A549 (cell line): Measurements from ENCODE around the gene CUL9. TPM values are rescaled to one million over a fixed set of nuclear protein-coding genes. Genes with fewer than 3 reads are reported as not detected.

Experiments used
- ATAC-seq, 2 experiments: fragments of 200-7000 bp in 1 of 2; fragments of >200 bp in 1 of 2; cut with Nextera tagmentation in 1 of 2; cut with Tn5 transposase in 1 of 2; 3 replicates each; pipeline versions ENCODE4 v1.8.0 to v1.9.1; 2018 to 2020; ENCODE audit warnings: mild to moderate bottlenecking in 1 of 2, moderate library complexity in 1 of 2
- CTCF ChIA-PET: fragments of 300-600 bp; sonication (Branson Sonifier 250); formaldehyde crosslinking; extraction: SDS; loops from one replicate; lab custom pipeline; 2021; ENCODE audit warnings: antibody characterized with exemption, inconsistent platforms; lab: Yijun Ruan, JAX
- POLR2A ChIA-PET: fragments of 350-600 bp; formaldehyde crosslinking; extraction: SDS; loops from one replicate; lab custom pipeline; 2021; ENCODE audit warnings: antibody characterized with exemption, inconsistent platforms; lab: Yijun Ruan, JAX
- DNase-seq, 2 experiments: peaks; one replicate each; pipeline versions ENCODE4 v3.0.0 to v3.0.0-alpha.2; 2011 to 2016; ENCODE audit warnings: low read depth in 1 of 2, low spot score in 1 of 2
- FAIRE-seq: peaks from 2 replicates; lab custom pipeline; 2011; peaks lifted over from hg19 to GRCh38; lab: Jason Lieb, UNC
- H3K27ac ChIP-seq, 2 experiments: fragments of >200 bp; sonication (Bioruptor Twin); formaldehyde crosslinking; 3 replicates each; pipeline ENCODE4 v1.5.1; 2016 to 2017
- H3K4me1 ChIP-seq: fragments of >200 bp; sonication (Bioruptor Twin); formaldehyde crosslinking; 3 replicates; pipeline ENCODE4 v1.6.1; 2016
- H3K4me2 ChIP-seq: fragments of >200 bp; sonication (Bioruptor Twin); formaldehyde crosslinking; 3 replicates; pipeline ENCODE4 v1.6.1; 2016
- H3K4me3 ChIP-seq: fragments of >200 bp; sonication (Bioruptor Twin); formaldehyde crosslinking; 3 replicates; pipeline ENCODE4 v1.5.1; 2016
- H3K9me3 ChIP-seq: fragments of >200 bp; sonication (Bioruptor Twin); formaldehyde crosslinking; 3 replicates; pipeline ENCODE4 v1.6.1; 2016
- BCL3 ChIP-seq: fragments of >200 bp; sonication (Bioruptor Twin); formaldehyde crosslinking; IDR thresholded peaks from 3 replicates; pipeline ENCODE4 v1.6.1; 2016
- BHLHE40 ChIP-seq: IDR thresholded peaks from 2 replicates; pipeline ENCODE4 v1.6.1; 2012; ENCODE audit warnings: low read depth, low read length, inconsistent platforms
- CHD4 ChIP-seq: fragments of 200-600 bp; sonication (generic); IDR thresholded peaks from 2 replicates; pipeline ENCODE4 v1.6.1; 2016; ENCODE audit warnings: antibody characterized with exemption, mild to moderate bottlenecking, borderline replicate concordance
- EP300 ChIP-seq, 2 experiments: fragments of >200 bp; sonication (Bioruptor Twin); formaldehyde crosslinking; IDR thresholded peaks; 2 replicates in 1 of 2; 3 replicates in 1 of 2; pipeline ENCODE4 v1.6.1; 2016 to 2017
- FOSL2 ChIP-seq, 2 experiments: fragments of 450-650 bp in 1 of 2; fragments of >200 bp in 1 of 2; sonication (Bioruptor Twin) in 1 of 2; formaldehyde crosslinking; IDR thresholded peaks; 2 replicates each; pipeline versions ENCODE4 v1.5.0 to v1.6.1; 2016 to 2020; ENCODE audit warnings: mild to moderate bottlenecking in 1 of 2, moderate library complexity in 1 of 2
- HEYL ChIP-seq: fragments of 250-450 bp; sonication (Bioruptor Pico); IDR thresholded peaks from 2 replicates; pipeline ENCODE4 v1.8.0; 2021; ENCODE audit warnings: mild to moderate bottlenecking, moderate library complexity
- HOXB13 ChIP-seq: fragments of 250-450 bp; sonication (Bioruptor Pico); IDR thresholded peaks from 2 replicates; pipeline ENCODE4 v1.5.0; 2020; ENCODE audit warnings: low read depth, mild to moderate bottlenecking, moderate library complexity
- MYC ChIP-seq: IDR thresholded peaks from 2 replicates; pipeline ENCODE4 v1.6.1; 2012; ENCODE audit warnings: mild to moderate bottlenecking, inconsistent platforms, low read length, improper control_type of control experiment, borderline replicate concordance
- NFE2L2 ChIP-seq: fragments of 150-350 bp; conservative IDR thresholded peaks from 2 replicates; pipeline ENCODE4 v1.6.1; 2014; ENCODE audit warnings: low read length
- NR3C1 ChIP-seq: fragments of >200 bp; sonication (Bioruptor Twin); formaldehyde crosslinking; IDR thresholded peaks from 3 replicates; pipeline ENCODE4 v1.6.1; 2017
- PHF8 ChIP-seq: fragments of 200-600 bp; sonication (generic); IDR thresholded peaks from 2 replicates; pipeline ENCODE4 v1.6.1; 2016; ENCODE audit warnings: low read depth, mild to moderate bottlenecking, antibody characterized with exemption, moderate library complexity, borderline replicate concordance
- RAD21 ChIP-seq, 2 experiments: fragments of >200 bp in 1 of 2; sonication (Bioruptor Twin) in 1 of 2; formaldehyde crosslinking in 1 of 2; IDR thresholded peaks in 1 of 2; conservative IDR thresholded peaks in 1 of 2; 2 replicates in 1 of 2; 3 replicates in 1 of 2; pipeline ENCODE4 v1.6.1; 2012 to 2018; ENCODE audit warnings: inconsistent platforms in 1 of 2
- RFX5 ChIP-seq: fragments of 450-650 bp; IDR thresholded peaks from 2 replicates; pipeline ENCODE4 v1.7.1; 2014; ENCODE audit warnings: antibody characterized with exemption, mild to moderate bottlenecking, moderate library complexity
- SMC3 ChIP-seq: fragments of >200 bp; sonication (Bioruptor Twin); formaldehyde crosslinking; IDR thresholded peaks from 3 replicates; pipeline ENCODE4 v1.6.1; 2018; ENCODE audit warnings: inconsistent platforms
- SREBF2 ChIP-seq: fragments of 450-650 bp; IDR thresholded peaks from 2 replicates; pipeline ENCODE4 v1.6.1; 2014; ENCODE audit warnings: mild to moderate bottlenecking, moderate library complexity
- TFCP2L1 ChIP-seq: fragments of 250-450 bp; sonication (Bioruptor Pico); IDR thresholded peaks from 2 replicates; pipeline ENCODE4 v1.5.0; 2021; ENCODE audit warnings: mild to moderate bottlenecking
- ZC3H11A ChIP-seq: fragments of 450-650 bp; IDR thresholded peaks from 2 replicates; pipeline ENCODE4 v1.6.1; 2014; ENCODE audit warnings: antibody characterized with exemption, mild to moderate bottlenecking
- ZFP36 ChIP-seq: fragments of 450-650 bp; IDR thresholded peaks from 2 replicates; pipeline ENCODE4 v1.6.1; 2014; ENCODE audit warnings: borderline replicate concordance; ENCODE audit not compliant: partially characterized antibody
- WGBS: methylation state at CpG from one replicate; pipeline ENCODE4 v1.1.6; 2017; ENCODE audit errors: missing lambda C conversion rate; 5-methylcytosine and 5-hydroxymethylcytosine counted together
- polyA plus RNA-seq, 4 experiments: library from polyadenylated mRNA; depleted of rRNA in 3 of 4; stranded (reverse); fragments of >200 nt; fragmentation: RNase III in 1 of 4; extraction: RNeasy Plus Mini Kit Qiagen cat#74134 plus additional on column Dnase treatment in 1 of 4; gene quantifications; 2 replicates in 3 of 4; 3 replicates in 1 of 4; pipeline ENCODE4 v1.2.3, GENCODE V29; 2011 to 2017
- TF ChIP-seq, protein P1 (sequence below): fragments of >200 bp; sonication (Bioruptor Twin); formaldehyde crosslinking; IDR thresholded peaks from 2 replicates; pipeline ENCODE4 v1.6.1; 2016
- TF ChIP-seq, protein P2 (sequence below): fragments of 250-450 bp; sonication (Bioruptor Pico); IDR thresholded peaks from 2 replicates; pipeline ENCODE4 v1.5.0; 2020; ENCODE audit warnings: low read depth, mild to moderate bottlenecking, moderate library complexity
- TF ChIP-seq, protein P3 (sequence below): fragments of 450-650 bp; IDR thresholded peaks from 2 replicates; pipeline ENCODE4 v1.6.1; 2014; ENCODE audit warnings: antibody characterized with exemption
- TF ChIP-seq, protein P4 (sequence below): fragments of 200-600 bp; sonication (generic); IDR thresholded peaks from 2 replicates; pipeline ENCODE4 v1.6.1; 2016; ENCODE audit warnings: antibody characterized with exemption, mild to moderate bottlenecking, moderate library complexity

The CUL9 gene
- polyA plus RNA-seq, 2 of the 4 experiments (the other 2 are of a cell fraction): 11.3 to 12.5 TPM

DNA sequence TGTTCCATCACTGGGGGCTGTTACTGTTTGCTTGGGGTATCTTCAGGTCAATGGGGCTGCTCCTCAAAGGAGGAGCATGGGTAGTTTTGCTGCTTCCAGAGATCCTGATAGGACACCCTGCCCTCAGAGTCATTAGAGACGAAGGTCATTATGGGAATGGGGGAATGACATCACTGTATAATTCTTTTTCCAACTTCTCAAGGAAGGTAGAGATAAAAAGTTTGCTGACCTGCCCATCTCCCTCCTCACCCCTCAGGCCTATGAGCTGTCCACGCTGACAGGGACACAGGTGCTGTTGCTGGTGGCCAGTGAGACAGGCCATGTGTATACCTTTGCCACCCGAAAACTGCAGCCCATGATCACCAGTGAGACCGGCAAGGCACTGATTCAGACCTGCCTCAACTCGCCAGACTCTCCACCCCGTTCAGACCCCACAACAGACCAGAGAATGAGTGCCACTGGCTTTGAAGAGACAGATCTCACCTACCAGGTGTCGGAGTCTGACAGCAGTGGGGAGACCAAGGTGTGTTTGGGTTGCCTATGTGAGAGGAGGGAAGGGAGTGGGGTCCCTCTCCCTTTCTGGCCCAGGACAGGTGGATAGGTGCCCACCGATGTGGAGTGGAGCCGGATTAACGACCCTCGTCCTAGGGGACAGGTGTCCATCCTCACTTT is 8.3 kb upstream of the CUL9 start:
- Histone ChIP-seq H3K4me2 (peak overlapping the region; percentile 93), H3K4me1 (peaks cover 30% of the 10 kb centered on the region), H3K27ac (peak overlapping the region; percentile 69 to 100; a peak in 5 of 6 replicates), H3K9me3 (no peaks in the 10 kb centered on the region), H3K4me3 (peak overlapping the region; percentile 92; the same call in 2 of the 3 replicates)
- DNase-seq (no peak), FAIRE-seq (no peak), ATAC-seq (no peak)
- CTCF ChIA-PET: interaction anchor here (1.4 kb wide), 1 partner anchor 56 kb away, joined by 3 read pairs; no protein-coding TSS in a partner anchor
- 81% methylated on average over 10 of the region's 11 CpGs for WGBS
- no peak for TF ChIP-seq NFE2L2
- TF ChIP-seq, protein P1, sequence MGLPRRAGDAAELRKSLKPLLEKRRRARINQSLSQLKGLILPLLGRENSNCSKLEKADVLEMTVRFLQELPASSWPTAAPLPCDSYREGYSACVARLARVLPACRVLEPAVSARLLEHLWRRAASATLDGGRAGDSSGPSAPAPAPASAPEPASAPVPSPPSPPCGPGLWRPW: no peak
- no peak for TF ChIP-seq HOXB13 (CRISPR knock-in tag)
- TF ChIP-seq TFCP2L1 (CRISPR knock-in tag): no peak
- TF ChIP-seq SREBF2: no peak
- TF ChIP-seq NR3C1: no peak
- TF ChIP-seq, protein P2, sequence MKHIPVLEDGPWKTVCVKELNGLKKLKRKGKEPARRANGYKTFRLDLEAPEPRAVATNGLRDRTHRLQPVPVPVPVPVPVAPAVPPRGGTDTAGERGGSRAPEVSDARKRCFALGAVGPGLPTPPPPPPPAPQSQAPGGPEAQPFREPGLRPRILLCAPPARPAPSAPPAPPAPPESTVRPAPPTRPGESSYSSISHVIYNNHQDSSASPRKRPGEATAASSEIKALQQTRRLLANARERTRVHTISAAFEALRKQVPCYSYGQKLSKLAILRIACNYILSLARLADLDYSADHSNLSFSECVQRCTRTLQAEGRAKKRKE (CRISPR knock-in tag): no peak
- no peak for TF ChIP-seq SMC3
- TF ChIP-seq, protein P3, sequence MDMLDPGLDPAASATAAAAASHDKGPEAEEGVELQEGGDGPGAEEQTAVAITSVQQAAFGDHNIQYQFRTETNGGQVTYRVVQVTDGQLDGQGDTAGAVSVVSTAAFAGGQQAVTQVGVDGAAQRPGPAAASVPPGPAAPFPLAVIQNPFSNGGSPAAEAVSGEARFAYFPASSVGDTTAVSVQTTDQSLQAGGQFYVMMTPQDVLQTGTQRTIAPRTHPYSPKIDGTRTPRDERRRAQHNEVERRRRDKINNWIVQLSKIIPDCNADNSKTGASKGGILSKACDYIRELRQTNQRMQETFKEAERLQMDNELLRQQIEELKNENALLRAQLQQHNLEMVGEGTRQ: no peak
- POLR2A ChIA-PET: interaction anchor here (0.7 to 1.1 kb wide), 3 partner anchors 47 to 190 kb away, joined by 3 to 4 read pairs (median 4); partner anchors contain the start of genes DNPH1 and PPP2R5D

GRCh38 chr6:43174263-43175112 is 7.5 kb upstream of the CUL9 start:
- FAIRE-seq (no peak), ATAC-seq (peak; percentile 73 to 80), DNase-seq (peak; percentile 96 to 98)
- ChIA-PET POLR2A (interaction anchor here (0.7 to 1.1 kb wide), 3 partner anchors 47 to 190 kb away, joined by 3 to 4 read pairs (median 4); partner anchors contain the start of genes DNPH1 and PPP2R5D), CTCF (interaction anchor here (0.6 to 1.6 kb wide), 8 partner anchors 11 to 364 kb away, joined by 3 to 5 read pairs (median 3); no protein-coding TSS in a partner anchor)
- H3K4me3 ChIP-seq: peak overlapping the region; percentile 27; the same call in 2 of the 3 replicates
- TF ChIP-seq ZC3H11A (no peak), EP300 (IDR thresholded peaks at IDR 0.05) (no peak), FOSL2 (IDR thresholded peaks at IDR 0.05) (no peak), FOSL2 (CRISPR knock-in tag; IDR thresholded peaks at IDR 0.05) (peak; percentile 52), SREBF2 (no peak), ZFP36 (peak; percentile 17), BCL3 (no peak), CHD4 (no peak), MYC (no peak), RAD21 (conservative IDR thresholded peaks at IDR 0.05 in 1 of 2, IDR thresholded peaks at IDR 0.05 in 1 of 2) (no peak), PHF8 (no peak), BHLHE40 (peak; percentile 96), HEYL (CRISPR knock-in tag) (no peak), RFX5 (peak; percentile 51; the same call in 1 of the 2 replicates)
- TF ChIP-seq, protein P4, sequence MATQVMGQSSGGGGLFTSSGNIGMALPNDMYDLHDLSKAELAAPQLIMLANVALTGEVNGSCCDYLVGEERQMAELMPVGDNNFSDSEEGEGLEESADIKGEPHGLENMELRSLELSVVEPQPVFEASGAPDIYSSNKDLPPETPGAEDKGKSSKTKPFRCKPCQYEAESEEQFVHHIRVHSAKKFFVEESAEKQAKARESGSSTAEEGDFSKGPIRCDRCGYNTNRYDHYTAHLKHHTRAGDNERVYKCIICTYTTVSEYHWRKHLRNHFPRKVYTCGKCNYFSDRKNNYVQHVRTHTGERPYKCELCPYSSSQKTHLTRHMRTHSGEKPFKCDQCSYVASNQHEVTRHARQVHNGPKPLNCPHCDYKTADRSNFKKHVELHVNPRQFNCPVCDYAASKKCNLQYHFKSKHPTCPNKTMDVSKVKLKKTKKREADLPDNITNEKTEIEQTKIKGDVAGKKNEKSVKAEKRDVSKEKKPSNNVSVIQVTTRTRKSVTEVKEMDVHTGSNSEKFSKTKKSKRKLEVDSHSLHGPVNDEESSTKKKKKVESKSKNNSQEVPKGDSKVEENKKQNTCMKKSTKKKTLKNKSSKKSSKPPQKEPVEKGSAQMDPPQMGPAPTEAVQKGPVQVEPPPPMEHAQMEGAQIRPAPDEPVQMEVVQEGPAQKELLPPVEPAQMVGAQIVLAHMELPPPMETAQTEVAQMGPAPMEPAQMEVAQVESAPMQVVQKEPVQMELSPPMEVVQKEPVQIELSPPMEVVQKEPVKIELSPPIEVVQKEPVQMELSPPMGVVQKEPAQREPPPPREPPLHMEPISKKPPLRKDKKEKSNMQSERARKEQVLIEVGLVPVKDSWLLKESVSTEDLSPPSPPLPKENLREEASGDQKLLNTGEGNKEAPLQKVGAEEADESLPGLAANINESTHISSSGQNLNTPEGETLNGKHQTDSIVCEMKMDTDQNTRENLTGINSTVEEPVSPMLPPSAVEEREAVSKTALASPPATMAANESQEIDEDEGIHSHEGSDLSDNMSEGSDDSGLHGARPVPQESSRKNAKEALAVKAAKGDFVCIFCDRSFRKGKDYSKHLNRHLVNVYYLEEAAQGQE: no peak
- no peaks in the 10 kb centered on the region for H3K9me3 ChIP-seq
- H3K27ac ChIP-seq: peak overlapping the region; percentile 69 to 100; a peak in 5 of 6 replicates
- H3K4me2 ChIP-seq: peak overlapping the region; percentile 93
- H3K4me1 ChIP-seq: peaks cover 30% of the 10 kb centered on the region
- WGBS: under 1% methylated on average over 8 of the region's 32 CpGs
